Activated T-helper 17 cell treated with anti-CD3 and anti-CD28 coated beads, Interleukin-2, amount 50 U/mL, for 72 hours (primary cell): ENCODE measurements around the gene TMED8. TPM values are rescaled to one million over a fixed set of nuclear protein-coding genes. Genes with fewer than 3 reads are reported as not detected.

Source experiments
- ATAC-seq: fragments of 150-1000 bp; cut with Tn5 transposase; replicated peaks from 2 replicates; pipeline ENCODE4 v1.10.0; 2021; ENCODE audit warnings: mild to moderate bottlenecking, moderate library complexity
- H3K27ac Mint-ChIP-seq: one replicate; pipeline ENCODE4 v1.8.0; 2022; ENCODE audit warnings: mixed read lengths
- H3K27me3 Mint-ChIP-seq: one replicate; pipeline ENCODE4 v1.8.0; 2022; ENCODE audit warnings: mixed read lengths
- H3K36me3 Mint-ChIP-seq: one replicate; pipeline ENCODE4 v1.8.0; 2022; ENCODE audit warnings: low read depth, mild to moderate bottlenecking, mixed read lengths
- H3K4me1 Mint-ChIP-seq: one replicate; pipeline ENCODE4 v1.8.0; 2022; ENCODE audit warnings: mixed read lengths
- H3K4me3 Mint-ChIP-seq: one replicate; pipeline ENCODE4 v1.8.0; 2022; ENCODE audit warnings: mild to moderate bottlenecking, mixed read lengths
- H3K9me3 Mint-ChIP-seq: one replicate; pipeline ENCODE4 v1.8.0; 2022; ENCODE audit warnings: mixed read lengths
- total RNA-seq, 2 donors: library from RNA; stranded (reverse); gene quantifications; one replicate each; pipeline ENCODE4 v1.2.3, GENCODE V29; 2022

Gene TMED8
- total RNA-seq, 2 donors from 2014 or later = 33.2 to 45.1 TPM

- H3K27ac Mint-ChIP-seq = no peak overlapping the region
- peaks cover 14% of the 10 kb centered on the region for H3K36me3 Mint-ChIP-seq
- ATAC-seq = no peak
- no peaks in the 10 kb centered on the region for H3K27me3 Mint-ChIP-seq
- no peaks in the 10 kb centered on the region for H3K9me3 Mint-ChIP-seq
- H3K4me1 Mint-ChIP-seq = peaks cover 21% of the 10 kb centered on the region
- no peak overlapping the region for H3K4me3 Mint-ChIP-seq
Observed at GRCh38 chr14:77378701-77379100, 1.8 kb upstream of the TMED8 start.

- no peak overlapping the region for H3K4me3 Mint-ChIP-seq
Observed at GRCh38 chr14:77377502-77377844, 579 bp upstream of the TMED8 start.

GRCh38 chr14:77375973-77376770, 722 bp downstream of the TMED8 start:
- Mint-ChIP-seq H3K4me3 (no peak overlapping the region), H3K9me3 (no peaks in the 10 kb centered on the region), H3K27ac (no peak overlapping the region), H3K27me3 (no peaks in the 10 kb centered on the region), H3K36me3 (peaks cover 20% of the 10 kb centered on the region), H3K4me1 (peaks cover 27% of the 10 kb centered on the region)
- peak; percentile 33 for ATAC-seq

More at GRCh38 chr14:77377502-77377844, 579 bp upstream of the TMED8 start:
- peaks cover 17% of the 10 kb centered on the region for H3K36me3 Mint-ChIP-seq
- H3K9me3 Mint-ChIP-seq = no peaks in the 10 kb centered on the region
- ATAC-seq = no peak
- H3K4me1 Mint-ChIP-seq = peaks cover 27% of the 10 kb centered on the region
- H3K27ac Mint-ChIP-seq = no peak overlapping the region
- H3K27me3 Mint-ChIP-seq = no peaks in the 10 kb centered on the region

GRCh38 chr14:77375164-77375950, 1.5 kb downstream of the TMED8 start:
- no peak overlapping the region for H3K27ac Mint-ChIP-seq
- no peak overlapping the region for H3K4me3 Mint-ChIP-seq
- ATAC-seq = no peak
- no peaks in the 10 kb centered on the region for H3K27me3 Mint-ChIP-seq
- peaks cover 27% of the 10 kb centered on the region for H3K4me1 Mint-ChIP-seq
- peaks cover 20% of the 10 kb centered on the region for H3K36me3 Mint-ChIP-seq
- H3K9me3 Mint-ChIP-seq = no peaks in the 10 kb centered on the region

GRCh38 chr14:77372304-77372841, 4.5 kb downstream of the TMED8 start:
- Mint-ChIP-seq H3K4me1 (peaks cover 39% of the 10 kb centered on the region), H3K4me3 (no peak overlapping the region), H3K27me3 (no peaks in the 10 kb centered on the region), H3K9me3 (no peaks in the 10 kb centered on the region), H3K27ac (no peak overlapping the region), H3K36me3 (peaks cover 20% of the 10 kb centered on the region)
- ATAC-seq = peak; percentile 66

- peak overlapping the region; percentile 62 for H3K4me3 Mint-ChIP-seq
Observed at GRCh38 chr14:77369285-77369684, 7.6 kb downstream of the TMED8 start.

GRCh38 chr14:77364146-77364545, 12.7 kb downstream of the TMED8 start:
- Mint-ChIP-seq H3K27ac (no peak overlapping the region), H3K9me3 (no peaks in the 10 kb centered on the region), H3K36me3 (peaks cover 8% of the 10 kb centered on the region), H3K4me3 (no peak overlapping the region), H3K27me3 (no peaks in the 10 kb centered on the region), H3K4me1 (peaks cover 41% of the 10 kb centered on the region)
- ATAC-seq = no peak

More at GRCh38 chr14:77369285-77369684, 7.6 kb downstream of the TMED8 start:
- Mint-ChIP-seq H3K27me3 (no peaks in the 10 kb centered on the region), H3K27ac (peak overlapping the region; percentile 88), H3K4me1 (peaks cover 35% of the 10 kb centered on the region), H3K36me3 (peaks cover 6% of the 10 kb centered on the region), H3K9me3 (no peaks in the 10 kb centered on the region)
- peak; percentile 50 for ATAC-seq

GRCh38 chr14:77359626-77360025, 17.3 kb downstream of the TMED8 start:
- peaks cover 8% of the 10 kb centered on the region for H3K36me3 Mint-ChIP-seq
- peaks cover 25% of the 10 kb centered on the region for H3K4me1 Mint-ChIP-seq
- H3K9me3 Mint-ChIP-seq = no peaks in the 10 kb centered on the region
- H3K4me3 Mint-ChIP-seq = no peak overlapping the region
- ATAC-seq = no peak
- no peak overlapping the region for H3K27ac Mint-ChIP-seq
- no peaks in the 10 kb centered on the region for H3K27me3 Mint-ChIP-seq

GRCh38 chr14:77356899-77357298, 20.0 kb downstream of the TMED8 start:
- Mint-ChIP-seq H3K9me3 (no peaks in the 10 kb centered on the region), H3K27me3 (no peaks in the 10 kb centered on the region), H3K4me3 (no peak overlapping the region), H3K36me3 (peaks cover 8% of the 10 kb centered on the region), H3K4me1 (peaks cover 15% of the 10 kb centered on the region), H3K27ac (no peak overlapping the region)
- no peak for ATAC-seq

GRCh38 chr14:77355811-77356210, 21.1 kb downstream of the TMED8 start:
- no peaks in the 10 kb centered on the region for H3K9me3 Mint-ChIP-seq
- ATAC-seq = no peak
- no peak overlapping the region for H3K27ac Mint-ChIP-seq
- H3K4me1 Mint-ChIP-seq = peaks cover 15% of the 10 kb centered on the region
- no peaks in the 10 kb centered on the region for H3K27me3 Mint-ChIP-seq
- H3K36me3 Mint-ChIP-seq = peaks cover 18% of the 10 kb centered on the region
- no peak overlapping the region for H3K4me3 Mint-ChIP-seq

GRCh38 chr14:77353469-77354141, 23.3 kb downstream of the TMED8 start:
- Mint-ChIP-seq H3K27ac (peak overlapping the region; percentile 41), H3K36me3 (peaks cover 31% of the 10 kb centered on the region), H3K9me3 (no peaks in the 10 kb centered on the region), H3K27me3 (no peaks in the 10 kb centered on the region), H3K4me3 (no peak overlapping the region), H3K4me1 (peaks cover 5% of the 10 kb centered on the region)
- ATAC-seq = no peak

- no peak for ATAC-seq
- Mint-ChIP-seq H3K4me1 (no peaks in the 10 kb centered on the region), H3K9me3 (no peaks in the 10 kb centered on the region), H3K4me3 (no peak overlapping the region), H3K27ac (no peak overlapping the region), H3K36me3 (peaks cover 71% of the 10 kb centered on the region), H3K27me3 (no peaks in the 10 kb centered on the region)
Observed at GRCh38 chr14:77347751-77348150, 29.1 kb downstream of the TMED8 start.

GRCh38 chr14:77346495-77346894, 30.4 kb downstream of the TMED8 start:
- H3K9me3 Mint-ChIP-seq = no peaks in the 10 kb centered on the region
- H3K27ac Mint-ChIP-seq = no peak overlapping the region
- no peak overlapping the region for H3K4me3 Mint-ChIP-seq
- no peaks in the 10 kb centered on the region for H3K4me1 Mint-ChIP-seq
- H3K27me3 Mint-ChIP-seq = no peaks in the 10 kb centered on the region
- no peak for ATAC-seq
- H3K36me3 Mint-ChIP-seq = peaks cover 81% of the 10 kb centered on the region

GRCh38 chr14:77344377-77344996, 32.4 kb downstream of the TMED8 start:
- no peaks in the 10 kb centered on the region for H3K27me3 Mint-ChIP-seq
- H3K9me3 Mint-ChIP-seq = no peaks in the 10 kb centered on the region
- H3K27ac Mint-ChIP-seq = no peak overlapping the region
- no peak for ATAC-seq
- H3K36me3 Mint-ChIP-seq = peaks cover 81% of the 10 kb centered on the region
- no peak overlapping the region for H3K4me3 Mint-ChIP-seq
- H3K4me1 Mint-ChIP-seq = no peaks in the 10 kb centered on the region
